Fibroblast of peridontal ligament (primary cell): Measurements from ENCODE around the gene DENND6B.
"Not testable (repeated sequence)": the region's sequence is repeated elsewhere in the genome, so short reads cannot be mapped to it uniquely, and the experiment has no call there.

Experiments
- DNase-seq: peaks from one replicate; pipeline ENCODE4 v3.0.0-alpha.2; 2010; ENCODE audit errors: extremely low read depth

DENND6B gene

GRCh38 chr22:50338860-50339462 is 12.1 kb upstream of the DENND6B start:
- no peak for DNase-seq

GRCh38 chr22:50338042-50338573 is 11.3 kb upstream of the DENND6B start:
- DNase-seq: no peak

- no peak for DNase-seq
Observed at GRCh38 chr22:50337262-50338041, 10.6 kb upstream of the DENND6B start.

GRCh38 chr22:50334433-50334832 is 7.6 kb upstream of the DENND6B start:
- DNase-seq: not testable (repeated sequence)

GRCh38 chr22:50329236-50329635 is 2.4 kb upstream of the DENND6B start:
- DNase-seq: peak; percentile 59

- no peak for DNase-seq
Observed at GRCh38 chr22:50327711-50328019, 853 bp upstream of the DENND6B start.

GRCh38 chr22:50326225-50326955 is 422 bp downstream of the DENND6B start:
- DNase-seq: no peak

GRCh38 chr22:50325444-50326224 is 1.2 kb downstream of the DENND6B start:
- DNase-seq: no peak

GRCh38 chr22:50323900-50324299 is 2.9 kb downstream of the DENND6B start:
- no peak for DNase-seq

GRCh38 chr22:50322382-50323104 is 4.3 kb downstream of the DENND6B start:
- not testable (repeated sequence) for DNase-seq

- no peak for DNase-seq
Observed at GRCh38 chr22:50320671-50321325, 6.0 kb downstream of the DENND6B start.

- no peak for DNase-seq
Observed at GRCh38 chr22:50320116-50320515, 6.7 kb downstream of the DENND6B start.

GRCh38 chr22:50319503-50319951 is 7.3 kb downstream of the DENND6B start:
- no peak for DNase-seq

- DNase-seq: no peak
Observed at GRCh38 chr22:50318698-50319411, 8.0 kb downstream of the DENND6B start.

GRCh38 chr22:50318356-50318697 is 8.5 kb downstream of the DENND6B start:
- DNase-seq: no peak

- no peak for DNase-seq
Observed at GRCh38 chr22:50317674-50318073, 9.1 kb downstream of the DENND6B start.

GRCh38 chr22:50317178-50317577 is 9.6 kb downstream of the DENND6B start:
- DNase-seq: no peak

- DNase-seq: no peak
Observed at GRCh38 chr22:50316114-50317065, 10.4 kb downstream of the DENND6B start.
